HepG2 (cell line): ENCODE results near the gene ARAP3. TPM values are rescaled to one million over a fixed set of nuclear protein-coding genes. Genes with fewer than 3 reads are reported as not detected.

Experiments used
- ATAC-seq: fragments of 200-7000 bp; cut with Tn5 transposase; 3 replicates; pipeline ENCODE4 v1.9.1; 2020; ENCODE audit warnings: mild to moderate bottlenecking, moderate library complexity
- BruUV-seq: library from RNA; stranded (reverse); fragments of 400-500 nt; replicated peaks from 2 replicates; lab custom pipeline; 2021; lab: Mats Ljungman, UMichigan
- CTCF ChIA-PET: fragments of 300-600 bp; formaldehyde crosslinking; extraction: SDS; loops from one replicate; lab custom pipeline; 2021; ENCODE audit warnings: low total read pairs, inconsistent platforms, low intra/inter-chr PET ratio; lab: Yijun Ruan, JAX
- POLR2A ChIA-PET: fragments of 350-600 bp; sonication (Branson Sonifier 250); formaldehyde crosslinking; loops from one replicate; lab custom pipeline; 2020; ENCODE audit warnings: antibody characterized with exemption, inconsistent platforms; lab: Yijun Ruan, JAX
- DNase-seq: peaks from one replicate; pipeline ENCODE4 v3.0.0-alpha.2; 2015; ENCODE audit warnings: low spot score
- FAIRE-seq: peaks from 3 replicates; lab custom pipeline; 2011; peaks lifted over from hg19 to GRCh38; lab: Jason Lieb, UNC
- H2AFZ ChIP-seq: one replicate; pipeline ENCODE4 v1.6.1; 2011; ENCODE audit warnings: low read length, inconsistent platforms
- H3K27ac ChIP-seq: fragments of 300-600 bp; 3 replicates; pipeline ENCODE4 v1.8.0; 2011; ENCODE audit warnings: mixed run types, mild to moderate bottlenecking, mixed read lengths, low read length, inconsistent platforms; ENCODE audit not compliant: insufficient read depth; ENCODE audit errors: extremely low read length
- H3K27me3 ChIP-seq, 2 experiments: fragments of 200-600 bp in 1 of 2; 2 replicates in 1 of 2; 3 replicates in 1 of 2; pipeline versions ENCODE4 v1.6.0 to v1.8.0; 2011; ENCODE audit warnings: low read length in 2 of 2, mild to moderate bottlenecking in 2 of 2, moderate library complexity in 2 of 2, inconsistent platforms in 1 of 2; ENCODE audit not compliant: insufficient read depth in 2 of 2, control insufficient read depth in 1 of 2
- H3K36me3 ChIP-seq, 2 experiments: fragments of 200-600 bp in 1 of 2; replicated peaks in 1 of 2; 2 replicates in 1 of 2; 3 replicates in 1 of 2; pipeline versions ENCODE4 v1.5.1 to v1.8.0; 2011; ENCODE audit warnings: low read length in 2 of 2, inconsistent platforms in 1 of 2; ENCODE audit not compliant: insufficient read depth in 2 of 2, control insufficient read depth in 1 of 2
- H3K4me1 ChIP-seq: 2 replicates; pipeline ENCODE4 v1.5.1; 2012; ENCODE audit warnings: low read length, inconsistent platforms; ENCODE audit not compliant: insufficient read depth
- H3K4me2 ChIP-seq: 2 replicates; pipeline ENCODE4 v1.6.0; 2011; ENCODE audit warnings: low read depth, low read length, inconsistent platforms
- H3K4me3 ChIP-seq, 3 experiments: fragments of 200-600 bp in 1 of 3; sonication (generic), shearing (Covaris generic) in 1 of 3; replicated peaks in 1 of 3; 2 replicates each; pipeline ENCODE4 v1.5.1; 2011 to 2016; ENCODE audit warnings: low read length in 3 of 3, inconsistent platforms in 2 of 3, low read depth in 2 of 3, mild to moderate bottlenecking in 2 of 3, control low read depth in 1 of 3, mixed read lengths in 1 of 3; ENCODE audit not compliant: insufficient read depth in 1 of 3
- H3K79me2 ChIP-seq: one replicate; pipeline ENCODE4 v1.6.1; 2011; ENCODE audit warnings: low read length, inconsistent platforms; ENCODE audit not compliant: insufficient read depth
- H3K9ac ChIP-seq: 2 replicates; pipeline ENCODE4 v1.6.0; 2011; ENCODE audit warnings: mild to moderate bottlenecking, low read depth, low read length, inconsistent platforms; ENCODE audit not compliant: insufficient read depth
- H3K9me3 ChIP-seq: 2 replicates; pipeline ENCODE4 v1.5.1; 2012; ENCODE audit warnings: mild to moderate bottlenecking, low read length
- H4K20me1 ChIP-seq: 2 replicates; pipeline ENCODE4 v1.6.0; 2011; ENCODE audit warnings: inconsistent platforms, mild to moderate bottlenecking, low read length, moderate library complexity; ENCODE audit not compliant: insufficient read depth
- FOXO1 ChIP-seq: sonication (generic); formaldehyde crosslinking; IDR thresholded peaks from 2 replicates; pipeline ENCODE4 v1.4.0; 2020; ENCODE audit warnings: missing genetic modification reagents
- GABPA ChIP-seq, 2 experiments: IDR thresholded peaks; 2 replicates each; pipeline ENCODE4 v1.6.1; 2011 to 2016; ENCODE audit warnings: low read depth in 2 of 2, low read length in 1 of 2, missing biosample characterization in 1 of 2, missing genetic modification characterization in 1 of 2
- KIAA2018 ChIP-seq: sonication (generic); formaldehyde crosslinking; IDR thresholded peaks from 2 replicates; pipeline ENCODE4 v1.5.0; 2020; ENCODE audit warnings: mild to moderate bottlenecking, missing genetic modification reagents, borderline replicate concordance
- LCORL ChIP-seq, 2 experiments: fragments of 450-650 bp in 1 of 2; sonication (generic) in 1 of 2; formaldehyde crosslinking in 1 of 2; IDR thresholded peaks; 2 replicates each; pipeline versions ENCODE4 v1.5.0 to v1.6.1; 2017 to 2020; ENCODE audit warnings: antibody characterized with exemption in 1 of 2, missing genetic modification reagents in 1 of 2
- MZF1 ChIP-seq: sonication (generic); formaldehyde crosslinking; IDR thresholded peaks from 2 replicates; pipeline ENCODE4 v1.8.1; 2023; ENCODE audit warnings: mild to moderate bottlenecking, missing genetic modification reagents, borderline replicate concordance
- PREB ChIP-seq: sonication (generic); formaldehyde crosslinking; IDR thresholded peaks from 2 replicates; pipeline ENCODE4 v1.4.0; 2020; ENCODE audit warnings: missing genetic modification reagents
- SIN3A ChIP-seq: IDR thresholded peaks from 2 replicates; pipeline ENCODE4 v1.6.1; 2011; ENCODE audit warnings: low read depth, mild to moderate bottlenecking, control low read depth, low read length, borderline replicate concordance
- SKI ChIP-seq: fragments of 450-650 bp; IDR thresholded peaks from one replicate; pipeline ENCODE4 v1.6.1; 2018; ENCODE audit warnings: mild to moderate bottlenecking; ENCODE audit not compliant: partially characterized antibody
- TBP ChIP-seq: sonication (generic); formaldehyde crosslinking; IDR thresholded peaks from 2 replicates; pipeline ENCODE4 v1.5.0; 2020; ENCODE audit warnings: missing genetic modification reagents
- TRIM24 ChIP-seq: sonication (generic); formaldehyde crosslinking; IDR thresholded peaks from 2 replicates; pipeline ENCODE4 v1.8.0; 2022; ENCODE audit warnings: mild to moderate bottlenecking, missing genetic modification reagents
- YY1 ChIP-seq: IDR thresholded peaks from 2 replicates; pipeline ENCODE4 v1.6.1; 2011; ENCODE audit warnings: low read length, low read depth, moderate library complexity, mild to moderate bottlenecking; ENCODE audit not compliant: insufficient read depth, insufficient replicate concordance
- ZNF24 ChIP-seq: fragments of 450-650 bp; IDR thresholded peaks from 2 replicates; pipeline ENCODE4 v1.6.1; 2017; ENCODE audit warnings: antibody characterized with exemption, mild to moderate bottlenecking
- ZNF652 ChIP-seq: IDR thresholded peaks from 2 replicates; pipeline ENCODE4 v1.6.1; 2016; ENCODE audit warnings: low read depth, borderline replicate concordance
- ZNF879 ChIP-seq: sonication (generic); formaldehyde crosslinking; IDR thresholded peaks from 2 replicates; pipeline ENCODE4 v1.8.1; 2023; ENCODE audit warnings: missing genetic modification reagents
- WGBS: methylation state at CpG from one replicate; pipeline ENCODE4 v1.1.6; 2017; ENCODE audit warnings: low lambda C conversion rate; 5-methylcytosine and 5-hydroxymethylcytosine counted together
- in situ Hi-C: cut with HindIII; loops from 2 replicates; pipeline ENCODE4 v1.10.0; 2017; ENCODE audit warnings: low pct_unique_long_range_greater_than_20kb; ENCODE audit not compliant: extremely low pct_ligation_motif_present
- intact Hi-C: fragments of 100-400 bp; cut with micrococcal nuclease; formaldehyde crosslinking; loops from one replicate; pipeline ENCODE4 v1.10.0; 2022; ENCODE audit not compliant: unreplicated experiment
- polyA plus RNA-seq, 8 experiments: library from polyadenylated mRNA; depleted of rRNA in 3 of 8; stranded (reverse) in 7 of 8; unstranded in 1 of 8; fragments of >200 nt; fragmentation: Illumina TruSeq in 4 of 8; extraction: Trizol in 4 of 8; gene quantifications; 2 replicates each; pipeline versions ENCODE4 v1.2.1 to v1.2.3, GENCODE V29; 2011 to 2016; ENCODE audit warnings: low read depth in 4 of 8, missing spikeins in 1 of 8, mixed read lengths in 1 of 8; ENCODE audit not compliant: insufficient read depth in 1 of 8
- total RNA-seq, 5 experiments: library from RNA; depleted of rRNA; stranded (reverse); fragments of >200 nt; fragmentation: Illumina TruSeq; extraction: Trizol; gene quantifications; 2 replicates each; pipeline ENCODE4 v1.2.3, GENCODE V29; 2016; ENCODE audit warnings: low read depth in 1 of 5

ARAP3 gene
- total and polyA plus RNA-seq, 2 of the 13 experiments (the other 11 are each of a cell fraction or from before 2014, with no cell fraction given), result 0.25 TPM; not detected in 1

- ChIA-PET POLR2A (interaction anchor here (0.6 to 1.4 kb wide), 4 partner anchors 8 to 33 kb away, joined by 3 to 15 read pairs (median 3); partner anchors contain the start of genes DIAPH1, HDAC3 and RELL2), CTCF (no interaction called here)
- H3K9ac ChIP-seq, result peak within 1 kb of the TSS; percentile 58; the same call in 1 of the 2 replicates
- H3K79me2 ChIP-seq, result no peaks in the 10 kb centered on the region
- no peaks in the 10 kb centered on the region for H3K9me3 ChIP-seq
- H4K20me1 ChIP-seq, result no peaks in the 10 kb centered on the region
- DNase-seq (peak; percentile 63), FAIRE-seq (no peak), ATAC-seq (peak; percentile 90)
- H3K27ac ChIP-seq, result no peak within 1 kb of the TSS
- in situ Hi-C loops (no loop called here), intact Hi-C loops (no loop called here)
- H3K4me2 ChIP-seq, result peak within 1 kb of the TSS; percentile 88
- peaks cover 17% of the 10 kb centered on the region for H3K4me1 ChIP-seq
- no peaks in the 10 kb centered on the region for H3K36me3 ChIP-seq
- peak within 1 kb of the TSS; percentile 32 for H2AFZ ChIP-seq
- WGBS, result 19% methylated on average over 21 of the region's 50 CpGs
- peak within 1 kb of the TSS; percentile 79 to 86 (median 85) for H3K4me3 ChIP-seq
- no TSS peak for BruUV-seq
- H3K27me3 ChIP-seq, result peaks cover 5 to 10% of the 10 kb centered on the region in 2 experiments; a peak in 4 of 5 replicates
- TF ChIP-seq LCORL (IDR thresholded peaks at IDR 0.05) (no peak), LCORL (CRISPR knock-in tag; IDR thresholded peaks at IDR 0.05) (no peak), PREB (CRISPR knock-in tag) (no peak), ZNF24 (no peak), ZNF652 (CRISPR knock-in tag) (no peak), GABPA (IDR thresholded peaks at IDR 0.05; ENCODE audit: low read depth, low read length) (no peak), GABPA (CRISPR knock-in tag; IDR thresholded peaks at IDR 0.05; ENCODE audit: low read depth) (0 out of 2 replicates have a peak, but pooled peaks have one; percentile 31), SKI (no peak), TRIM24 (CRISPR knock-in tag) (no peak), YY1 (peak; percentile 23), FOXO1 (CRISPR knock-in tag) (no peak), MZF1 (CRISPR knock-in tag) (no peak), TBP (CRISPR knock-in tag) (no peak), ZNF879 (CRISPR knock-in tag) (no peak), SIN3A (peak; percentile 28; the same call in 1 of the 2 replicates), KIAA2018 (CRISPR knock-in tag) (no peak)
These were observed 30.9 kb downstream of the ARAP3 start, which contains the start of gene FCHSD1 for GRCh38 chr5:141650851-141651727. Gene FCHSD1 (minus strand): TSS chr5:141651418. CDS start chr5:141651368, 50 bp downstream.
